Memory B cell (primary cell): Measurements from ENCODE around the gene FRMPD2.
"Not testable (repeated sequence)": the region's sequence is repeated elsewhere in the genome, so short reads cannot be mapped to it uniquely, and the experiment has no call there.

ENCODE experiments used
- ATAC-seq: fragments of 150-1000 bp; cut with Tn5 transposase; 2 replicates; pipeline ENCODE4 v1.10.0; 2021; ENCODE audit warnings: low read depth, mild to moderate bottlenecking, moderate library complexity
- DNase-seq, 2 donors: peaks; one replicate each; pipeline ENCODE4 v3.0.0; 2022; ENCODE audit warnings: low spot score in 2 of 2
- H3K27ac Mint-ChIP-seq: one replicate; pipeline ENCODE4 v1.8.0; 2022; ENCODE audit warnings: mild to moderate bottlenecking, moderate library complexity, mixed read lengths
- H3K27me3 Mint-ChIP-seq: one replicate; pipeline ENCODE4 v1.8.0; 2022; ENCODE audit warnings: mixed read lengths
- H3K36me3 Mint-ChIP-seq: one replicate; pipeline ENCODE4 v1.8.0; 2022; ENCODE audit warnings: mild to moderate bottlenecking, mixed read lengths
- H3K4me1 Mint-ChIP-seq: one replicate; pipeline ENCODE4 v1.8.0; 2022; ENCODE audit warnings: mixed read lengths
- H3K4me3 Mint-ChIP-seq: one replicate; pipeline ENCODE4 v1.8.0; 2022; ENCODE audit warnings: mild to moderate bottlenecking, moderate library complexity, mixed read lengths
- H3K9me3 Mint-ChIP-seq: one replicate; pipeline ENCODE4 v1.8.0; 2022; ENCODE audit warnings: mixed read lengths

The FRMPD2 gene

GRCh38 chr10:48206482-48207250, 67.8 kb downstream of the FRMPD2 start:
- H3K27me3 Mint-ChIP-seq, result peaks cover 11% of the 10 kb centered on the region
- no peaks in the 10 kb centered on the region for H3K4me1 Mint-ChIP-seq
- no peak overlapping the region for H3K4me3 Mint-ChIP-seq
- no peak overlapping the region for H3K27ac Mint-ChIP-seq
- no peak for ATAC-seq
- no peaks in the 10 kb centered on the region for H3K36me3 Mint-ChIP-seq
- no peaks in the 10 kb centered on the region for H3K9me3 Mint-ChIP-seq
- DNase-seq, result no peak

DNA sequence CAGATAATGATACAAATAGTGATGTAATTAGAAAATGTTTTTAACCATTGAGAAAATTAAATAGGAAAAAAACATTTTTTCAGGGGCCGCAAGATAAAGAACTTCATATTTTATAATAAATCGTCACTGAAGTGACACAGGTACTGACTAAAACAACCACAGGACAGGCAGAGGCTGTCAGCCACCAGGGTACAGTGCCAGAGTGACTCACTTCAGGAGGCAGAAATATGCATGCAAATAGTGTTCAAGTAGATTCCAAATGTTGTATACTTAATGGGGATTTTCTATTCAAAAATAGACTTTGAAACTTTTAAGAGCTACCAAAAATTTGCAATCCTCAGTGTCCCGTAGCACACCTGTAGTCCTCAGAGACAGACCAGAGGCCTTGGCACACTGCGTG, 68.6 kb downstream of the FRMPD2 start:
- H3K36me3 Mint-ChIP-seq, result no peaks in the 10 kb centered on the region
- ATAC-seq (no peak), DNase-seq (no peak)
- H3K4me1 Mint-ChIP-seq, result no peaks in the 10 kb centered on the region
- H3K9me3 Mint-ChIP-seq, result no peaks in the 10 kb centered on the region
- no peak overlapping the region for H3K4me3 Mint-ChIP-seq
- H3K27ac Mint-ChIP-seq, result no peak overlapping the region
- H3K27me3 Mint-ChIP-seq, result peaks cover 10% of the 10 kb centered on the region

DNA sequence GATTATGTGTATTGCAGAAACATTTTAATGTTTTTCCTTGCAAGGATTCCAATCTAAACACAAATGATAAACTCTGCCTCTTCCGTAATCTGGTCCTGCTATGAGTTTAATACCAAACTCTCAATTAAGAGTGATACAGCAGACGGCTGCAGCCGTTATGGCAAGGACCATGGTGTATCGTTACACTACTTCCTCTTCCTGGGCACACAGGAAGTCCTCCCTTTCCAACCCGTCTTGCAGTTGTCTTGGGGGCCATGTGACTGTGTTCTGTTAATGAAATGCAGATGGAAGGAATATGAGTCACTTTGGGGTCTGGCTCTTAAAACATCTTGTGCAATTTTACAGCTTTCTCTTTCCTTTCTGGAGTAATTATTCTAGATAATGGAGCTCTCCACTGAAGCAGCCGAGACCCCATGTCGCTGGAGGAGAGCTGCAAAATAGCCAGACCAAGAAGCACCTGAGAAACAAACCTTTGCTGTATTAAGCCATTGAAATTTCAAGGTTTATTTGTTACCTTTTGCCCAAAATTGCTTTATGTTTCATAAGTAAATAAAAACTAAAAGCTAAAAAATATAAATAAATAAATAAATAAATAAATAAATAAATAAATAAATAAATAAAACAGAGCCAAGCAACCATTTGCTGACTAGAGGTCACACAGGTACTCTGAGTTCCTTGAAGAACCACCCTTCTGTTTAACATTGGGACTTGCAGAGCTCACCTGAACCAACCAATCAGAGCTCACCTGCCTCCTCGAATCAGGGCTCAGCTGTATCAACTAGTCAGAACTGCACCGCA, 74.7 kb downstream of the FRMPD2 start:
- Mint-ChIP-seq H3K27me3 (peaks cover 4% of the 10 kb centered on the region), H3K9me3 (peaks cover 2% of the 10 kb centered on the region), H3K27ac (no peak overlapping the region), H3K4me3 (no peak overlapping the region), H3K4me1 (peaks cover 2% of the 10 kb centered on the region), H3K36me3 (no peaks in the 10 kb centered on the region)
- DNase-seq (no peak), ATAC-seq (no peak)

- DNase-seq, result no peak
- no peak for ATAC-seq
- Mint-ChIP-seq H3K4me1 (peaks cover 2% of the 10 kb centered on the region), H3K36me3 (no peaks in the 10 kb centered on the region), H3K27ac (no peak overlapping the region), H3K4me3 (no peak overlapping the region), H3K27me3 (peaks cover 4% of the 10 kb centered on the region), H3K9me3 (peaks cover 2% of the 10 kb centered on the region)
Measured at GRCh38 chr10:48197236-48197899, 77.1 kb downstream of the FRMPD2 start.

GRCh38 chr10:48195803-48196202, 78.7 kb downstream of the FRMPD2 start:
- Mint-ChIP-seq H3K36me3 (no peaks in the 10 kb centered on the region), H3K4me1 (peaks cover 2% of the 10 kb centered on the region), H3K27ac (no peak overlapping the region), H3K27me3 (peaks cover 5% of the 10 kb centered on the region), H3K4me3 (no peak overlapping the region), H3K9me3 (peaks cover 2% of the 10 kb centered on the region)
- DNase-seq, result no peak
- ATAC-seq, result no peak

- Mint-ChIP-seq H3K9me3 (peaks cover 2% of the 10 kb centered on the region), H3K36me3 (no peaks in the 10 kb centered on the region), H3K4me1 (peaks cover 2% of the 10 kb centered on the region), H3K27me3 (peaks cover 5% of the 10 kb centered on the region), H3K27ac (no peak overlapping the region), H3K4me3 (no peak overlapping the region)
- ATAC-seq, result no peak
- DNase-seq, result no peak
Measured at GRCh38 chr10:48194830-48195229, 79.7 kb downstream of the FRMPD2 start.

GRCh38 chr10:48193556-48193955, 80.9 kb downstream of the FRMPD2 start:
- ATAC-seq (no peak), DNase-seq (no peak)
- no peak overlapping the region for H3K4me3 Mint-ChIP-seq
- H3K27ac Mint-ChIP-seq, result no peak overlapping the region
- peaks cover 8% of the 10 kb centered on the region for H3K27me3 Mint-ChIP-seq
- no peaks in the 10 kb centered on the region for H3K36me3 Mint-ChIP-seq
- H3K9me3 Mint-ChIP-seq, result no peaks in the 10 kb centered on the region
- no peaks in the 10 kb centered on the region for H3K4me1 Mint-ChIP-seq

DNA sequence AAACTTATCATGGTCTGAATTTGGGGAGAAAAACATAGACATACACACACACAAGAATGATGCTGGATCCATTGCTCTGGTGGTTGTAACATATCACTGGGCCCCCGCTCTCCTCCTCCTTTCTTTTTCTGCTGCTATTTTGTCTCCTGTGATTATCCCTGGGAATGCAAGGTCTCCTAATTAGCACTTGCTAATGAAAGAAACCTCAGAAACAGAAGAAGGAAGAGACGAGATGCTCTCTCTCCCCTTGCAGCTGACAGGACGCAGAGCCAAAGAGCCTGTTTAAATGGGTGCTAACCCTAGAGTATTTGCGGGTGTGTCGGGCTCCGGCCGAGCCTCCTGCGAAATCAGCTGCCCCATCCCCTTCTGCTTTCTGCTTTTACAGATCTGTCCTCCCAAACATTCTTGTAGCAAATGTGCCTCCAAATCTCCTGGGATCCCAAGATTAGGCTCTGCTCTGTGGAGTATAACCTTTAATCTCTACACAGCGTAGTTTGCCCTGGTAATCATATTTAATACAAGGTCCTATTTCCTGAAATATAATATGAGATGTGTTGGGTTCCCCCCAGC, 81.5 kb downstream of the FRMPD2 start:
- Mint-ChIP-seq H3K4me3 (no peak overlapping the region), H3K9me3 (no peaks in the 10 kb centered on the region), H3K27me3 (peaks cover 8% of the 10 kb centered on the region), H3K36me3 (no peaks in the 10 kb centered on the region), H3K4me1 (no peaks in the 10 kb centered on the region), H3K27ac (no peak overlapping the region)
- no peak for ATAC-seq
- no peak for DNase-seq

GRCh38 chr10:48187713-48188485, 86.6 kb downstream of the FRMPD2 start:
- H3K36me3 Mint-ChIP-seq, result no peaks in the 10 kb centered on the region
- H3K27me3 Mint-ChIP-seq, result peaks cover 10% of the 10 kb centered on the region
- H3K9me3 Mint-ChIP-seq, result no peaks in the 10 kb centered on the region
- no peak overlapping the region for H3K27ac Mint-ChIP-seq
- no peak overlapping the region for H3K4me3 Mint-ChIP-seq
- ATAC-seq (no peak), DNase-seq (no peak)
- no peaks in the 10 kb centered on the region for H3K4me1 Mint-ChIP-seq

DNA sequence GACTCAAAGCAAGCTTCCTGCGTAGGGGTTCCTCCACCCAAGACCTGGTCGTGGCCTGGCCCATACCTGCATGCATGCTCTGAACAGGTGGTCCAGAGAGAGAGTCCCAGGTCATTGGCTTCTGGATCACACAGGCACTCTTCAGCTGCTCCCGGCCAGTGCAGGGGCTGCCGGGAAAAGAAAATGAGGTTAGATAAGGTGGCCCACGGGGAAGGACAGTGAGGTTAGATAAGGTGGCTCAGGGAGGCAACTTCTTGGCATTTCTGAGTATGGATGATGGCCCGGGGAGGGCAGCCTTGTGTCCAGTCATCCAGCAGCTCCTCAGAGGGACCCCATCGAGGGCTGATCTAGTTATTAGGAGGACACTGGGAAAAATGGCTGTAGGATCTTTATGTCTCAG, 87.4 kb downstream of the FRMPD2 start:
- H3K36me3 Mint-ChIP-seq, result no peaks in the 10 kb centered on the region
- H3K27me3 Mint-ChIP-seq, result peaks cover 15% of the 10 kb centered on the region
- H3K4me3 Mint-ChIP-seq, result no peak overlapping the region
- ATAC-seq (no peak), DNase-seq (no peak)
- no peak overlapping the region for H3K27ac Mint-ChIP-seq
- H3K4me1 Mint-ChIP-seq, result no peaks in the 10 kb centered on the region
- no peaks in the 10 kb centered on the region for H3K9me3 Mint-ChIP-seq

DNA sequence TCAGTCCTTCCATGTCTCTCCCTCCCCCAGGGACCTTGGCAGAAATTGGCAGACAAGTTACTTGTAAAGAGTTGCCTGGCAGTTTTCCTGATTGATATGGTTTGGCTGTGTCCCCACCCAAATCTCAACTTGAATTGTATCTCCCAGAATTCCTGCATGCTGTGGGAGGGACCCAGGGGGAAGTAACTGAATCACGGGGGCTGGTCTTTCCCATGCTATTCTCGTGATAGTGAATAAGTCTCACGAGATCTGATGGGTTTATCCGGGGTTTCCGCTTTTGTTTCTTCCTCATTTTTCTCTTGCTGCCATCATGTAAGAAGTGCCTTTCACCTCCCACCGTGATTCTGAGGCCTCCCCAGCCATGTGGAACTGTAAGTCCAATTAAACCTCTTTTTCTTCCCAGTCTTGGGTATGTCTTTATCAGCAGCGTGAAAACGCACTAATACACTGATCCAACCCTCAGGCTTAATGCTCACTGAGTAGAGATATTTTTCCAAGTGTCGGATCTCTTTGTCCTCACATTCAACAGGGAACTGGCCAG, 88.2 kb downstream of the FRMPD2 start:
- H3K27me3 Mint-ChIP-seq, result peaks cover 14% of the 10 kb centered on the region
- H3K36me3 Mint-ChIP-seq, H3K4me3 Mint-ChIP-seq, H3K27ac Mint-ChIP-seq, H3K4me1 Mint-ChIP-seq, H3K9me3 Mint-ChIP-seq, ATAC-seq, DNase-seq: not testable (repeated sequence)

GRCh38 chr10:48184224-48184623, 90.3 kb downstream of the FRMPD2 start:
- H3K36me3 Mint-ChIP-seq, result no peaks in the 10 kb centered on the region
- H3K27me3 Mint-ChIP-seq, result peaks cover 14% of the 10 kb centered on the region
- H3K27ac Mint-ChIP-seq, result no peak overlapping the region
- H3K4me1 Mint-ChIP-seq, result no peaks in the 10 kb centered on the region
- ATAC-seq (no peak), DNase-seq (no peak)
- H3K4me3 Mint-ChIP-seq, result no peak overlapping the region
- no peaks in the 10 kb centered on the region for H3K9me3 Mint-ChIP-seq

DNA sequence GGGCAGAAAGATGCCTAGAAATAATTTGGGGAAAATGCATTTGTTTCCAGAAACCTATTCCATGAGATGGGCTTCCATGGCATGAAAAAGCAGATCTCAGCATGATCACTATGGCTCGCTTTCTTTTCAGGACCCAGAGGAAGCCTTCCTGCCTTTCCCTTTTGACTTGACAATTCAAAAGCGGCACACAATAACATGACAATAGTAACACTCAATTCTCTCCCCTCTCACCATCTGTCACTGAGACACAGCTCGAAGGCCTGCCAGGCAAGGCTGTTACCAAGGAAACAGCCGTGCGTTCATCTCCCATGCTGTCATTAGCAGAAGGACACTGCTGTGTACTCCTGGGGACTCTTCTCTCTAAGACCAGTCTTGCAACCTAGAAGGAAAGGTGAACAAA, 101.8 kb downstream of the FRMPD2 start:
- not testable (repeated sequence) for H3K4me1 Mint-ChIP-seq, ATAC-seq, H3K27ac Mint-ChIP-seq, H3K9me3 Mint-ChIP-seq, H3K4me3 Mint-ChIP-seq, H3K27me3 Mint-ChIP-seq, H3K36me3 Mint-ChIP-seq, DNase-seq
